ENCODE data around the gene SUPT6H. TPM values are rescaled to one million over a fixed set of nuclear protein-coding genes. Genes with fewer than 3 reads are reported as not detected.

Gene SUPT6H
- total and polyA plus RNA-seq, 2 donors (not counting 3 experiments of a cell fraction or from before 2014, with no cell fraction given), result 33.9 to 79.2 TPM

DNA sequence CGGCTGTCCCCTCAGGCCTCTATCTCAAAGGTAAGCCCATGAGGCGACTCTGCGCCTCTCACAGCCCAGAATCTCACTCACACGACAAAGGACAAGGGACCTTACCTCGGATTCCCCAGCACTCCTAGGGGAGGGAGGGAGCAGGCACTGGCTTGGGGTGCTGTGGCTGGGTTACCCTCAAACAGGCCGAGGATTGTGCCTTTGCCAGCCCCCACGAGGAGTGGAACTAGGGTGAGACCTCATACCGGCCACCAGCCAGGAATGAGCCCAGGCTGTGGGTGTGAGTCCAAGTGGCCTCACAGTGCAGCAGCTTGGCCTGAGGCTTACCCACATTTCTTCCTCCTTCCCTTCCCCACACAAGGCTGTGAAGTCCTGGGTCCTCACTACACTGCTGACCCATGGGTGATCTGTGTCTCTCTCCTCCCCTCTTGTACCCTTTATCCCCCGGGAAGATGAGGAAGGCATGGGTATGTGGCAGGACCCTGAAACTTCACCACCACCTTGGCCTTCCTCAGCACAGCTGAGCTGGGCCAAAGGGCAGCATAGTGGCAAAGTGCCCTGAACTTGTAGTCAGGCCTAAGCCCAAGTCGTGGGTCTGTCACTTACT lies 43.8 kb downstream of the SUPT6H start:
- H3K4me3 ChIP-seq (replicated peaks in 1 of 3; ENCODE audit: insufficient read depth in 1 of 3, low read depth in 1 of 3, low read length in 3 of 3), result no peak overlapping the region
- dilution Hi-C loops (cut with MboI; ENCODE audit: extremely low pct_ligation_motif_present, low sequenced_read_pairs) (no loop called here), intact Hi-C loops (cut with micrococcal nuclease) (no loop called here)
- no peak overlapping the region for H3K27ac ChIP-seq (ENCODE audit: insufficient read depth, low read depth, low read length)
- H3K36me3 ChIP-seq (ENCODE audit: control insufficient read depth in 2 of 2, extremely low read depth in 1 of 2, insufficient read depth in 2 of 2, low read length in 2 of 2), result peaks cover 10 to 35% of the 10 kb centered on the region in 2 experiments
- H3K4me2 ChIP-seq (ENCODE audit: insufficient read depth, low read length), result no peak overlapping the region
- H3K4me1 ChIP-seq (ENCODE audit: control insufficient read depth, extremely low read depth, insufficient read depth, low read length), result peaks cover 4% of the 10 kb centered on the region
- H3K9me3 ChIP-seq (replicated peaks; ENCODE audit: control insufficient read depth, insufficient read depth, low read length), result no peaks in the 10 kb centered on the region
- DNase-seq (ENCODE audit: low read depth, low spot score), result no peak
- H3K27me3 ChIP-seq (ENCODE audit: control insufficient read depth in 2 of 2, insufficient read depth in 2 of 2, low read length in 2 of 2), result no peaks in the 10 kb centered on the region
- TF ChIP-seq MYC (IDR thresholded peaks at IDR 0.05; ENCODE audit: low read depth, low read length) (no peak), POLR2A (IDR thresholded peaks at IDR 0.05; ENCODE audit: low read depth, low read length) (no peak), EZH2 (IDR thresholded peaks at IDR 0.05; ENCODE audit: borderline replicate concordance, low read depth, low read length, severe bottlenecking) (no peak), POLR2AphosphoS5 (IDR thresholded peaks at IDR 0.05; ENCODE audit: insufficient read depth, low read depth, low read length) (no peak), GATA2 (IDR thresholded peaks at IDR 0.05; ENCODE audit: insufficient read depth, insufficient read length, low read depth, low read length) (no peak), JUN (IDR thresholded peaks at IDR 0.05; ENCODE audit: borderline replicate concordance, insufficient read depth, insufficient read length, low read depth) (no peak), FOS (IDR thresholded peaks at IDR 0.05; ENCODE audit: borderline replicate concordance, insufficient read depth, low read length) (no peak)
- TF ChIP-seq, protein P1, sequence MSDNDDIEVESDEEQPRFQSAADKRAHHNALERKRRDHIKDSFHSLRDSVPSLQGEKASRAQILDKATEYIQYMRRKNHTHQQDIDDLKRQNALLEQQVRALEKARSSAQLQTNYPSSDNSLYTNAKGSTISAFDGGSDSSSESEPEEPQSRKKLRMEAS (IDR thresholded peaks at IDR 0.05; ENCODE audit: insufficient read depth, insufficient read length), result no peak
- TF ChIP-seq, protein P2, sequence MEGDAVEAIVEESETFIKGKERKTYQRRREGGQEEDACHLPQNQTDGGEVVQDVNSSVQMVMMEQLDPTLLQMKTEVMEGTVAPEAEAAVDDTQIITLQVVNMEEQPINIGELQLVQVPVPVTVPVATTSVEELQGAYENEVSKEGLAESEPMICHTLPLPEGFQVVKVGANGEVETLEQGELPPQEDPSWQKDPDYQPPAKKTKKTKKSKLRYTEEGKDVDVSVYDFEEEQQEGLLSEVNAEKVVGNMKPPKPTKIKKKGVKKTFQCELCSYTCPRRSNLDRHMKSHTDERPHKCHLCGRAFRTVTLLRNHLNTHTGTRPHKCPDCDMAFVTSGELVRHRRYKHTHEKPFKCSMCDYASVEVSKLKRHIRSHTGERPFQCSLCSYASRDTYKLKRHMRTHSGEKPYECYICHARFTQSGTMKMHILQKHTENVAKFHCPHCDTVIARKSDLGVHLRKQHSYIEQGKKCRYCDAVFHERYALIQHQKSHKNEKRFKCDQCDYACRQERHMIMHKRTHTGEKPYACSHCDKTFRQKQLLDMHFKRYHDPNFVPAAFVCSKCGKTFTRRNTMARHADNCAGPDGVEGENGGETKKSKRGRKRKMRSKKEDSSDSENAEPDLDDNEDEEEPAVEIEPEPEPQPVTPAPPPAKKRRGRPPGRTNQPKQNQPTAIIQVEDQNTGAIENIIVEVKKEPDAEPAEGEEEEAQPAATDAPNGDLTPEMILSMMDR (IDR thresholded peaks at IDR 0.05; ENCODE audit: extremely low read depth in 1 of 2, insufficient read depth in 1 of 2, low read depth in 1 of 2, low read length in 2 of 2), result no peak
- no peaks in the 10 kb centered on the region for H4K20me1 ChIP-seq (replicated peaks; ENCODE audit: control insufficient read depth, extremely low read depth, insufficient read depth, low read length)
- CTCF ChIA-PET, result no interaction called here
- no peaks in the 10 kb centered on the region for H3K79me2 ChIP-seq (ENCODE audit: control insufficient read depth, insufficient read depth, low read length)
- no peak overlapping the region for H2AFZ ChIP-seq (ENCODE audit: low read depth, low read length)
- no peaks in the 10 kb centered on the region for H3K9me1 ChIP-seq (replicated peaks; ENCODE audit: control insufficient read depth, extremely low read depth, insufficient read depth, low read length)
- no TSS peak for BruUV-seq (replicated peaks)
- POLR2A ChIA-PET, result no interaction called here
- no peak overlapping the region for H3K9ac ChIP-seq (replicated peaks; ENCODE audit: extremely low read depth, insufficient read depth, low read length)
- no peak for FAIRE-seq

All from endothelial cell of umbilical vein (primary cell).